GM23338 (cell line): ENCODE measurements around the gene RNF220. TPM values are rescaled to one million over a fixed set of nuclear protein-coding genes. Genes with fewer than 3 reads are reported as not detected.

ENCODE experiments used
- ATAC-seq: fragments of 200-7000 bp; cut with Tn5 transposase; 3 replicates; pipeline ENCODE4 v1.9.1; 2020
- DNase-seq: peaks from one replicate; pipeline ENCODE4 v3.0.0-alpha.2; 2015; ENCODE audit warnings: low spot score
- H2AFZ ChIP-seq: fragments of 200-600 bp; sonication (generic); 2 replicates; pipeline ENCODE4 v1.8.0; 2016; ENCODE audit warnings: antibody characterized with exemption, mild to moderate bottlenecking, moderate library complexity
- H3F3A ChIP-seq: fragments of 200-600 bp; sonication (generic); replicated peaks from 2 replicates; pipeline ENCODE4 v1.8.0; 2017; ENCODE audit warnings: antibody characterized with exemption, mixed run types, low read depth
- H3K27ac ChIP-seq: fragments of 200-600 bp; sonication (generic); 2 replicates; pipeline ENCODE4 v1.6.1; 2016; ENCODE audit warnings: low read depth
- H3K27me3 ChIP-seq: fragments of 200-600 bp; sonication (generic); 2 replicates; pipeline ENCODE4 v1.8.0; 2016; ENCODE audit warnings: mild to moderate bottlenecking, mixed run types, moderate library complexity; ENCODE audit not compliant: insufficient read depth
- H3K36me3 ChIP-seq: fragments of 200-600 bp; sonication (generic); 2 replicates; pipeline ENCODE4 v1.8.0; 2016; ENCODE audit warnings: mild to moderate bottlenecking; ENCODE audit not compliant: insufficient read depth
- H3K4me1 ChIP-seq: fragments of 200-600 bp; sonication (generic); 2 replicates; pipeline ENCODE4 v1.8.0; 2016; ENCODE audit warnings: mild to moderate bottlenecking, moderate library complexity; ENCODE audit not compliant: insufficient read depth
- H3K4me2 ChIP-seq: fragments of 200-600 bp; sonication (generic); 2 replicates; pipeline ENCODE4 v1.7.1; 2017; ENCODE audit warnings: mixed run types
- H3K4me3 ChIP-seq: fragments of 200-600 bp; sonication (generic); 2 replicates; pipeline ENCODE4 v1.6.1; 2016; ENCODE audit warnings: mixed run types
- H3K79me2 ChIP-seq: fragments of 200-600 bp; sonication (generic); replicated peaks from 2 replicates; pipeline ENCODE4 v1.8.0; 2017; ENCODE audit warnings: mild to moderate bottlenecking; ENCODE audit not compliant: insufficient read depth
- H3K9me2 ChIP-seq: fragments of 200-600 bp; sonication (generic); 2 replicates; pipeline ENCODE4 v1.8.0; 2017; ENCODE audit not compliant: insufficient read depth
- H4K20me1 ChIP-seq: fragments of 200-600 bp; sonication (generic); replicated peaks from 2 replicates; pipeline ENCODE4 v1.8.0; 2017; ENCODE audit warnings: mild to moderate bottlenecking; ENCODE audit not compliant: insufficient read depth
- H3K27ac Mint-ChIP-seq: 2 replicates; pipeline ENCODE4 v1.8.0; 2020; ENCODE audit warnings: inconsistent platforms, mild to moderate bottlenecking, moderate library complexity, mixed read lengths
- H3K27me3 Mint-ChIP-seq: 3 replicates; pipeline ENCODE4 v1.8.0; 2022; ENCODE audit warnings: low read depth, mild to moderate bottlenecking, moderate library complexity, mixed read lengths, inconsistent platforms; ENCODE audit not compliant: insufficient read depth, poor library complexity
- H3K36me3 Mint-ChIP-seq: 3 replicates; pipeline ENCODE4 v1.8.0; 2021; ENCODE audit warnings: low read depth, mild to moderate bottlenecking, inconsistent platforms, moderate library complexity, mixed read lengths
- H3K4me1 Mint-ChIP-seq: 3 replicates; pipeline ENCODE4 v1.8.0; 2020; ENCODE audit warnings: mild to moderate bottlenecking, inconsistent platforms, mixed read lengths
- H3K4me3 Mint-ChIP-seq: 3 replicates; pipeline ENCODE4 v1.8.0; 2021; ENCODE audit warnings: moderate library complexity, mild to moderate bottlenecking, inconsistent platforms, mixed read lengths
- H3K9me3 Mint-ChIP-seq: 3 replicates; pipeline ENCODE4 v1.8.0; 2020; ENCODE audit warnings: moderate library complexity, mild to moderate bottlenecking, inconsistent platforms, mixed read lengths
- CREB1 ChIP-seq: fragments of 250-450 bp; sonication (Bioruptor Pico); IDR thresholded peaks from 2 replicates; pipeline ENCODE4 v1.5.0; 2020; ENCODE audit warnings: low read depth, mild to moderate bottlenecking, moderate library complexity
- EZH2 ChIP-seq: fragments of 200-600 bp; sonication (generic); IDR thresholded peaks from one replicate; pipeline ENCODE4 v1.8.0; 2017; ENCODE audit warnings: antibody characterized with exemption, mild to moderate bottlenecking, low read depth; ENCODE audit not compliant: unreplicated experiment
- EZH2phosphoT487 ChIP-seq: fragments of 200-600 bp; sonication (generic); IDR thresholded peaks from one replicate; pipeline ENCODE4 v1.8.1; 2018; ENCODE audit warnings: antibody characterized with exemption; ENCODE audit not compliant: unreplicated experiment
- JUNB ChIP-seq: IDR thresholded peaks from one replicate; pipeline ENCODE4 v1.6.1; 2016; ENCODE audit warnings: antibody characterized with exemption; ENCODE audit not compliant: unreplicated experiment
- NANOG ChIP-seq: IDR thresholded peaks from 2 replicates; pipeline ENCODE4 v1.6.1; 2016; ENCODE audit warnings: antibody characterized with exemption, borderline replicate concordance
- POLR2AphosphoS5 ChIP-seq: IDR thresholded peaks from 2 replicates; pipeline ENCODE4 v1.6.1; 2016; ENCODE audit warnings: antibody characterized with exemption, low read depth
- STAT1 ChIP-seq: IDR thresholded peaks from one replicate; pipeline ENCODE4 v1.6.1; 2016; ENCODE audit warnings: antibody characterized with exemption; ENCODE audit not compliant: unreplicated experiment
- ZNF114 ChIP-seq: fragments of 250-450 bp; sonication (Bioruptor Pico); IDR thresholded peaks from 2 replicates; pipeline ENCODE4 v1.5.0; 2020; ENCODE audit warnings: mild to moderate bottlenecking, moderate library complexity
- ZNF331 ChIP-seq: fragments of 250-450 bp; sonication (Bioruptor Pico); IDR thresholded peaks from 2 replicates; pipeline ENCODE4 v1.5.0; 2020; ENCODE audit warnings: low read depth, mild to moderate bottlenecking, moderate library complexity
- polyA plus RNA-seq: library from polyadenylated mRNA; unstranded; fragments of >200 nt; fragmentation: Nextera tagmentation; extraction: Ambion mirVana; gene quantifications from 2 replicates; pipeline ENCODE4 v1.2.1, GENCODE V29; 2016
- total RNA-seq: library from RNA; depleted of rRNA; stranded (reverse); fragments of >200 nt; shearing (Covaris generic); gene quantifications from 2 replicates; pipeline ENCODE4 v1.2.3, GENCODE V29; 2014
- TF ChIP-seq, protein P1 (sequence below), 2 experiments: fragments of 200-600 bp in 1 of 2; sonication (generic) in 1 of 2; conservative IDR thresholded peaks; 2 replicates each; pipeline versions ENCODE4 v1.5.1 to v1.6.1; 2016 to 2017; ENCODE audit warnings: antibody characterized with exemption in 2 of 2, low read depth in 2 of 2, mild to moderate bottlenecking in 2 of 2, moderate library complexity in 1 of 2
- TF ChIP-seq, protein P2 (sequence below): fragments of 250-450 bp; sonication (Bioruptor Pico); IDR thresholded peaks from 2 replicates; pipeline ENCODE4 v1.5.0; 2020; ENCODE audit warnings: mild to moderate bottlenecking, moderate library complexity
- TF ChIP-seq, protein P3 (sequence below): IDR thresholded peaks from 2 replicates; pipeline ENCODE4 v1.6.1; 2016; ENCODE audit warnings: antibody characterized with exemption
- TF ChIP-seq, protein P4 (sequence below): IDR thresholded peaks from one replicate; pipeline ENCODE4 v1.6.1; 2018; ENCODE audit warnings: antibody characterized with exemption; ENCODE audit not compliant: unreplicated experiment

RNF220 gene
- total and polyA plus RNA-seq, 2 experiments from 2014 or later: 72.8 to 168 TPM

DNA sequence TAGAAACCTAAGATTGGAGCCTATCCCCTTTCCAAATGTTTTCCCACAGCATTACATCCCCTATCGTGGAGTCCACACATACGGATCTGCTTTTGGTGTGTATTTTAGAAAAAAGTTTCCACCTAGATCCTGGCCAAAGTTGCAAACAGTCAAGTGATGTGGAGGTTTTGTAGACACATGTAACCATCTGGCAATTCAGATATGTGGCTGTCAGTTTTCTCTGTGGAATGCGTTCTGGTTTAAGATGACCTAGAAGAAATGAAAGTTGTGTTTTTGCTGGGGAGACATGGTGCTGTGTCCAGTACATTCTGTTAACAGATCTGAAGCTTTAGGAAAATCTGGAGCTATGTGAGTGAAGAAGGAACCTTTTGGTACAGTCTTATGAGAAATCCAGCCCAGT lies 14.8 kb downstream of the RNF220 start:
- Mint-ChIP-seq H3K27ac (no peak overlapping the region), H3K27me3 (peaks cover 3% of the 10 kb centered on the region), H3K9me3 (no peaks in the 10 kb centered on the region), H3K4me1 (peaks cover 70% of the 10 kb centered on the region), H3K4me3 (no peak overlapping the region), H3K36me3 (peaks cover 9% of the 10 kb centered on the region; the same call in 2 of the 3 replicates)
- Histone ChIP-seq H3K79me2 (peaks cover 56% of the 10 kb centered on the region), H2AFZ (no peak overlapping the region), H3K4me2 (no peak overlapping the region), H3K36me3 (no peaks in the 10 kb centered on the region; the same call in 1 of the 2 replicates), H3K9me2 (no peaks in the 10 kb centered on the region), H4K20me1 (peaks cover 5% of the 10 kb centered on the region; the same call in 1 of the 2 replicates), H3K27ac (no peak overlapping the region), H3K4me3 (no peak overlapping the region), H3K27me3 (0 out of 2 replicates have a peak, but pooled peaks cover 4% of the 10 kb centered on the region), H3K4me1 (peaks cover 66% of the 10 kb centered on the region), H3F3A (peaks cover 19% of the 10 kb centered on the region; the same call in 1 of the 2 replicates)
- TF ChIP-seq EZH2 (no peak), STAT1 (no peak), ZNF331 (no peak), NANOG (no peak), ZNF114 (no peak), EZH2phosphoT487 (no peak), JUNB (no peak), POLR2AphosphoS5 (no peak), CREB1 (CRISPR knock-in tag) (no peak)
- TF ChIP-seq, protein P1, sequence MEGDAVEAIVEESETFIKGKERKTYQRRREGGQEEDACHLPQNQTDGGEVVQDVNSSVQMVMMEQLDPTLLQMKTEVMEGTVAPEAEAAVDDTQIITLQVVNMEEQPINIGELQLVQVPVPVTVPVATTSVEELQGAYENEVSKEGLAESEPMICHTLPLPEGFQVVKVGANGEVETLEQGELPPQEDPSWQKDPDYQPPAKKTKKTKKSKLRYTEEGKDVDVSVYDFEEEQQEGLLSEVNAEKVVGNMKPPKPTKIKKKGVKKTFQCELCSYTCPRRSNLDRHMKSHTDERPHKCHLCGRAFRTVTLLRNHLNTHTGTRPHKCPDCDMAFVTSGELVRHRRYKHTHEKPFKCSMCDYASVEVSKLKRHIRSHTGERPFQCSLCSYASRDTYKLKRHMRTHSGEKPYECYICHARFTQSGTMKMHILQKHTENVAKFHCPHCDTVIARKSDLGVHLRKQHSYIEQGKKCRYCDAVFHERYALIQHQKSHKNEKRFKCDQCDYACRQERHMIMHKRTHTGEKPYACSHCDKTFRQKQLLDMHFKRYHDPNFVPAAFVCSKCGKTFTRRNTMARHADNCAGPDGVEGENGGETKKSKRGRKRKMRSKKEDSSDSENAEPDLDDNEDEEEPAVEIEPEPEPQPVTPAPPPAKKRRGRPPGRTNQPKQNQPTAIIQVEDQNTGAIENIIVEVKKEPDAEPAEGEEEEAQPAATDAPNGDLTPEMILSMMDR (conservative IDR thresholded peaks at IDR 0.05; ENCODE audit: low read depth in 2 of 2): no peak
- TF ChIP-seq, protein P2, sequence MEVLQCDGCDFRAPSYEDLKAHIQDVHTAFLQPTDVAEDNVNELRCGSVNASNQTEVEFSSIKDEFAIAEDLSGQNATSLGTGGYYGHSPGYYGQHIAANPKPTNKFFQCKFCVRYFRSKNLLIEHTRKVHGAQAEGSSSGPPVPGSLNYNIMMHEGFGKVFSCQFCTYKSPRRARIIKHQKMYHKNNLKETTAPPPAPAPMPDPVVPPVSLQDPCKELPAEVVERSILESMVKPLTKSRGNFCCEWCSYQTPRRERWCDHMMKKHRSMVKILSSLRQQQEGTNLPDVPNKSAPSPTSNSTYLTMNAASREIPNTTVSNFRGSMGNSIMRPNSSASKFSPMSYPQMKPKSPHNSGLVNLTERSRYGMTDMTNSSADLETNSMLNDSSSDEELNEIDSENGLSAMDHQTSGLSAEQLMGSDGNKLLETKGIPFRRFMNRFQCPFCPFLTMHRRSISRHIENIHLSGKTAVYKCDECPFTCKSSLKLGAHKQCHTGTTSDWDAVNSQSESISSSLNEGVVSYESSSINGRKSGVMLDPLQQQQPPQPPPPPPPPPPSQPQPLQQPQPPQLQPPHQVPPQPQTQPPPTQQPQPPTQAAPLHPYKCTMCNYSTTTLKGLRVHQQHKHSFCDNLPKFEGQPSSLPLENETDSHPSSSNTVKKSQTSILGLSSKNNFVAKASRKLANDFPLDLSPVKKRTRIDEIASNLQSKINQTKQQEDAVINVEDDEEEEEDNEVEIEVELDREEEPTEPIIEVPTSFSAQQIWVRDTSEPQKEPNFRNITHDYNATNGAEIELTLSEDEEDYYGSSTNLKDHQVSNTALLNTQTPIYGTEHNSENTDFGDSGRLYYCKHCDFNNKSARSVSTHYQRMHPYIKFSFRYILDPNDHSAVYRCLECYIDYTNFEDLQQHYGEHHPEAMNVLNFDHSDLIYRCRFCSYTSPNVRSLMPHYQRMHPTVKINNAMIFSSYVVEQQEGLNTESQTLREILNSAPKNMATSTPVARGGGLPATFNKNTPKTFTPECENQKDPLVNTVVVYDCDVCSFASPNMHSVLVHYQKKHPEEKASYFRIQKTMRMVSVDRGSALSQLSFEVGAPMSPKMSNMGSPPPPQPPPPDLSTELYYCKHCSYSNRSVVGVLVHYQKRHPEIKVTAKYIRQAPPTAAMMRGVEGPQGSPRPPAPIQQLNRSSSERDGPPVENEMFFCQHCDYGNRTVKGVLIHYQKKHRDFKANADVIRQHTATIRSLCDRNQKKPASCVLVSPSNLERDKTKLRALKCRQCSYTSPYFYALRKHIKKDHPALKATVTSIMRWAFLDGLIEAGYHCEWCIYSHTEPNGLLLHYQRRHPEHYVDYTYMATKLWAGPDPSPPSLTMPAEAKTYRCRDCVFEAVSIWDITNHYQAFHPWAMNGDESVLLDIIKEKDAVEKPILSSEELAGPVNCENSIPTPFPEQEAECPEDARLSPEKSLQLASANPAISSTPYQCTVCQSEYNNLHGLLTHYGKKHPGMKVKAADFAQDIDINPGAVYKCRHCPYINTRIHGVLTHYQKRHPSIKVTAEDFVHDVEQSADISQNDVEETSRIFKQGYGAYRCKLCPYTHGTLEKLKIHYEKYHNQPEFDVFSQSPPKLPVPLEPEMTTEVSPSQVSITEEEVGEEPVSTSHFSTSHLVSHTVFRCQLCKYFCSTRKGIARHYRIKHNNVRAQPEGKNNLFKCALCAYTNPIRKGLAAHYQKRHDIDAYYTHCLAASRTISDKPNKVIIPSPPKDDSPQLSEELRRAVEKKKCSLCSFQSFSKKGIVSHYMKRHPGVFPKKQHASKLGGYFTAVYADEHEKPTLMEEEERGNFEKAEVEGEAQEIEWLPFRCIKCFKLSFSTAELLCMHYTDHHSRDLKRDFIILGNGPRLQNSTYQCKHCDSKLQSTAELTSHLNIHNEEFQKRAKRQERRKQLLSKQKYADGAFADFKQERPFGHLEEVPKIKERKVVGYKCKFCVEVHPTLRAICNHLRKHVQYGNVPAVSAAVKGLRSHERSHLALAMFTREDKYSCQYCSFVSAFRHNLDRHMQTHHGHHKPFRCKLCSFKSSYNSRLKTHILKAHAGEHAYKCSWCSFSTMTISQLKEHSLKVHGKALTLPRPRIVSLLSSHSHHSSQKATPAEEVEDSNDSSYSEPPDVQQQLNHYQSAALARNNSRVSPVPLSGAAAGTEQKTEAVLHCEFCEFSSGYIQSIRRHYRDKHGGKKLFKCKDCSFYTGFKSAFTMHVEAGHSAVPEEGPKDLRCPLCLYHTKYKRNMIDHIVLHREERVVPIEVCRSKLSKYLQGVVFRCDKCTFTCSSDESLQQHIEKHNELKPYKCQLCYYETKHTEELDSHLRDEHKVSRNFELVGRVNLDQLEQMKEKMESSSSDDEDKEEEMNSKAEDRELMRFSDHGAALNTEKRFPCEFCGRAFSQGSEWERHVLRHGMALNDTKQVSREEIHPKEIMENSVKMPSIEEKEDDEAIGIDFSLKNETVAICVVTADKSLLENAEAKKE (CRISPR knock-in tag): no peak
- TF ChIP-seq, protein P3, sequence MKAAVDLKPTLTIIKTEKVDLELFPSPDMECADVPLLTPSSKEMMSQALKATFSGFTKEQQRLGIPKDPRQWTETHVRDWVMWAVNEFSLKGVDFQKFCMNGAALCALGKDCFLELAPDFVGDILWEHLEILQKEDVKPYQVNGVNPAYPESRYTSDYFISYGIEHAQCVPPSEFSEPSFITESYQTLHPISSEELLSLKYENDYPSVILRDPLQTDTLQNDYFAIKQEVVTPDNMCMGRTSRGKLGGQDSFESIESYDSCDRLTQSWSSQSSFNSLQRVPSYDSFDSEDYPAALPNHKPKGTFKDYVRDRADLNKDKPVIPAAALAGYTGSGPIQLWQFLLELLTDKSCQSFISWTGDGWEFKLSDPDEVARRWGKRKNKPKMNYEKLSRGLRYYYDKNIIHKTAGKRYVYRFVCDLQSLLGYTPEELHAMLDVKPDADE: no peak
- TF ChIP-seq, protein P4, sequence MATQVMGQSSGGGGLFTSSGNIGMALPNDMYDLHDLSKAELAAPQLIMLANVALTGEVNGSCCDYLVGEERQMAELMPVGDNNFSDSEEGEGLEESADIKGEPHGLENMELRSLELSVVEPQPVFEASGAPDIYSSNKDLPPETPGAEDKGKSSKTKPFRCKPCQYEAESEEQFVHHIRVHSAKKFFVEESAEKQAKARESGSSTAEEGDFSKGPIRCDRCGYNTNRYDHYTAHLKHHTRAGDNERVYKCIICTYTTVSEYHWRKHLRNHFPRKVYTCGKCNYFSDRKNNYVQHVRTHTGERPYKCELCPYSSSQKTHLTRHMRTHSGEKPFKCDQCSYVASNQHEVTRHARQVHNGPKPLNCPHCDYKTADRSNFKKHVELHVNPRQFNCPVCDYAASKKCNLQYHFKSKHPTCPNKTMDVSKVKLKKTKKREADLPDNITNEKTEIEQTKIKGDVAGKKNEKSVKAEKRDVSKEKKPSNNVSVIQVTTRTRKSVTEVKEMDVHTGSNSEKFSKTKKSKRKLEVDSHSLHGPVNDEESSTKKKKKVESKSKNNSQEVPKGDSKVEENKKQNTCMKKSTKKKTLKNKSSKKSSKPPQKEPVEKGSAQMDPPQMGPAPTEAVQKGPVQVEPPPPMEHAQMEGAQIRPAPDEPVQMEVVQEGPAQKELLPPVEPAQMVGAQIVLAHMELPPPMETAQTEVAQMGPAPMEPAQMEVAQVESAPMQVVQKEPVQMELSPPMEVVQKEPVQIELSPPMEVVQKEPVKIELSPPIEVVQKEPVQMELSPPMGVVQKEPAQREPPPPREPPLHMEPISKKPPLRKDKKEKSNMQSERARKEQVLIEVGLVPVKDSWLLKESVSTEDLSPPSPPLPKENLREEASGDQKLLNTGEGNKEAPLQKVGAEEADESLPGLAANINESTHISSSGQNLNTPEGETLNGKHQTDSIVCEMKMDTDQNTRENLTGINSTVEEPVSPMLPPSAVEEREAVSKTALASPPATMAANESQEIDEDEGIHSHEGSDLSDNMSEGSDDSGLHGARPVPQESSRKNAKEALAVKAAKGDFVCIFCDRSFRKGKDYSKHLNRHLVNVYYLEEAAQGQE: no peak
- DNase-seq: no peak
- ATAC-seq: no peak
